ENCODE measurements around the gene CABP7. TPM values are rescaled to one million over a fixed set of nuclear protein-coding genes. Genes with fewer than 3 reads are reported as not detected.

The CABP7 gene
- polyA plus RNA-seq, 2 donors, result 0.04 TPM

DNA sequence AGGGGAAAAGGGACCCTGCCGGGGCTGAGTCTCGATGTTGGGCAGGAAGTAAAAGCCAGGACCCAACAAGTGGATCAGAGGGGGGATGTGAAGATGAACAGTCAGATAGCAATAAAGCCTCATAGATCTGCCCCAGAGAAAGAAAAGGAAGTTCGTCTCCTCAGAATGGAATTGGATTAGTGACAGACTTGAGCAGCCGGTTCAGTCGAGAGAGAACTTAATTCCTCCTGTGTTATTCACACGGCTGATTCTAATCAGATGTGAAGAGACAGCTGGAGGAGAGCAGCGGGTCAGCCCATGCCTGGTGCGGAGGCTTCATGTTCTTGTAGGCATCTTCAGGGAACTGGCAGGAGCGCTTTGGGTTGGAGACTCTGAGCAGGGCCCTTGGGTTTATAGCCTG is 29.3 kb upstream of the CABP7 start:
- no peaks in the 10 kb centered on the region for H3K27me3 ChIP-seq (ENCODE audit: control insufficient read depth in 1 of 2, insufficient read depth in 2 of 2, low read length in 2 of 2)
- peaks cover 8 to 14% of the 10 kb centered on the region in 2 donors for H3K4me1 ChIP-seq (ENCODE audit: control insufficient read depth in 2 of 2, insufficient read depth in 2 of 2, low read length in 1 of 2)
- 67 to 73% methylated on average over 9 of the region's 9 CpGs for WGBS, 2 donors
- H3K36me3 ChIP-seq (ENCODE audit: control insufficient read depth in 2 of 2, insufficient read depth in 2 of 2, low read length in 1 of 2), result peaks cover 0 to 20% of the 10 kb centered on the region in 2 donors
- H3K9me3 ChIP-seq (ENCODE audit: control insufficient read depth in 2 of 2, insufficient read depth in 1 of 2, low read depth in 1 of 2, low read length in 1 of 2), result no peaks in the 10 kb centered on the region
- H3K4me3 ChIP-seq (ENCODE audit: low read depth in 1 of 2, low read length in 2 of 2), result no peak overlapping the region
- H3K27ac ChIP-seq (ENCODE audit: low read depth in 2 of 2, low read length in 1 of 2), result no peak overlapping the region

DNA sequence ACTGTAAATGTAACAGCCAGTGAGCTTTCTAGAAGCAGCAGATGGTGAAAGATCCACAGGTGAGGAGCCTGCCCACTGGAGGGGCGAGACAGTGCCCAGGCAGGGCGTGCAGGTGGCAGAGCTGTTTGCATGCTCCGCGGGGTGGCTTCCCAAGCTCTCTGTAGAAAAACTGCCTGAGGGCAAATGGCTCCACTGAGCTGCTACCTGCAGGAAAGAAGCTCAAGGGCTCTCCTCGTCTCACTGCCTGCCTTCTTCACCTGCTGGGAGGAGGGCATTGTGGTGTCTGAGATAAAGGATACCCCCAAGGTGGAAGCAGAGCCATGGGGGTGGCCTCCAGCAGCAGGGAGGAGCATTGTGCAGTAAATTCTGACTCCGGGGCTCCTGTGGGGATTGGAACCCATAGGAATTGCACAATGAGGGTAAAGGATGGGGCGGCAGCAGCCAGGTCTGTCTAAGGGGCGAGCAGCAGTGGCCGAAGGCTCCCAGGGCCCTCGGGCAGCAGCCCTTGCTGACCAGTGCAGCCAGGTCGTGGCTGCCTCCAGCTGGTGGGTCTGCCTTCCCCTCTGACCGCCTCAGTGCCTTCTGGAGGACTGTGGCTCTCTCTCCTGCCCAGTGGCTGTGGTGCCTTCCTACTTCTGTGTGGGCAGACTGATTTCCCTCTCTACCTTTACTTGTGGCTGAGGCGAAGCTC is 28.0 kb upstream of the CABP7 start:
- H3K9me3 ChIP-seq (ENCODE audit: control insufficient read depth in 2 of 2, insufficient read depth in 1 of 2, low read depth in 1 of 2, low read length in 1 of 2), result no peaks in the 10 kb centered on the region
- no peak overlapping the region for H3K4me3 ChIP-seq (ENCODE audit: low read depth in 1 of 2, low read length in 2 of 2)
- WGBS, 2 donors, result 85 to 88% methylated on average over 13 of the region's 13 CpGs
- peaks cover 0 to 14% of the 10 kb centered on the region in 2 donors for H3K36me3 ChIP-seq (ENCODE audit: control insufficient read depth in 2 of 2, insufficient read depth in 2 of 2, low read length in 1 of 2)
- H3K4me1 ChIP-seq (ENCODE audit: control insufficient read depth in 2 of 2, insufficient read depth in 2 of 2, low read length in 1 of 2), result peaks cover 8 to 17% of the 10 kb centered on the region in 2 donors
- no peaks in the 10 kb centered on the region for H3K27me3 ChIP-seq (ENCODE audit: control insufficient read depth in 1 of 2, insufficient read depth in 2 of 2, low read length in 2 of 2)
- no peak overlapping the region for H3K27ac ChIP-seq (ENCODE audit: low read depth in 2 of 2, low read length in 1 of 2)

DNA sequence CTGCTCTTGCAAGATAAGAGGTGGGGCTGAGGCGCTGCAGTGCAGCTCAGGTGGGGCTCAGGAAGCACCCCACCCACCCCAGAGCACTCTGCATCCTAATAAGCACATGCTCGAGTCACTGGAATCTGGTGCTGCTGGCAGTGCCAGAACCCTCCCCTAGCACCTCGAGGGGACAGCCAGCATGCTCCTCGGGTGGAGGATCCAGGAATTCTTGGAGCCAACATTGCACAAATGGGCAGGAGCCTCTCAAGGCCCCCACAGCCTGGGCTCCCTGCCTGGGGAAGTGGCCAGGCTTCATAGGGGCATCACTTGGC is 27.5 kb upstream of the CABP7 start:
- peaks cover 8 to 17% of the 10 kb centered on the region in 2 donors for H3K4me1 ChIP-seq (ENCODE audit: control insufficient read depth in 2 of 2, insufficient read depth in 2 of 2, low read length in 1 of 2)
- WGBS, 2 donors, result 40 to 54% methylated on average over 4 of the region's 4 CpGs
- no peak overlapping the region for H3K4me3 ChIP-seq (ENCODE audit: low read depth in 1 of 2, low read length in 2 of 2)
- no peaks in the 10 kb centered on the region for H3K27me3 ChIP-seq (ENCODE audit: control insufficient read depth in 1 of 2, insufficient read depth in 2 of 2, low read length in 2 of 2)
- no peak overlapping the region for H3K27ac ChIP-seq (ENCODE audit: low read depth in 2 of 2, low read length in 1 of 2)
- H3K9me3 ChIP-seq (ENCODE audit: control insufficient read depth in 2 of 2, insufficient read depth in 1 of 2, low read depth in 1 of 2, low read length in 1 of 2), result no peaks in the 10 kb centered on the region
- peaks cover 0 to 13% of the 10 kb centered on the region in 2 donors for H3K36me3 ChIP-seq (ENCODE audit: control insufficient read depth in 2 of 2, insufficient read depth in 2 of 2, low read length in 1 of 2)

DNA sequence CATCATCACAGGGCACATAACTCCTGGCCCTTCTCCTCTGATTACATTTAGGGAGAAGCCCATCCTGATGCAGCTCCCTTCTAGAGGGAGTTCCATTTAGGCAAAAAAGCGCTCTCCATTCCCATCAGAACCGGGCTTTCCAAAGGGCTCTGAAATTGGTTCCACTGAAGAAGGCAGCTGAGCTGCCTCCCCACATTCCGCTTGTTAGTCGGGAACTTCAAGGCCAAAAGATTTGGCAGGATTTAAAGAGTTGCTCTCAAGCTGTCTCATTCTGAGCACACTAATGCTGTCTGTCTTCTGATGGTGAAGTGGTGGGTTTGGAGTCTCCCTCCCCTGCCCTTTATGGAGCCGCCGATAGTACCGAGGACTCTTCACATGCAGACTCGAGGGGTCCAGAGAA is 26.6 kb upstream of the CABP7 start:
- Histone ChIP-seq H3K27me3 (ENCODE audit: control insufficient read depth in 1 of 2, insufficient read depth in 2 of 2, low read length in 2 of 2) (no peaks in the 10 kb centered on the region), H3K4me1 (ENCODE audit: control insufficient read depth in 2 of 2, insufficient read depth in 2 of 2, low read length in 1 of 2) (peaks cover 8 to 20% of the 10 kb centered on the region in 2 donors), H3K9me3 (ENCODE audit: control insufficient read depth in 2 of 2, insufficient read depth in 1 of 2, low read depth in 1 of 2, low read length in 1 of 2) (no peaks in the 10 kb centered on the region), H3K4me3 (ENCODE audit: low read depth in 1 of 2, low read length in 2 of 2) (no peak overlapping the region), H3K27ac (ENCODE audit: low read depth in 2 of 2, low read length in 1 of 2) (no peak overlapping the region), H3K36me3 (ENCODE audit: control insufficient read depth in 2 of 2, insufficient read depth in 2 of 2, low read length in 1 of 2) (peaks cover 0 to 13% of the 10 kb centered on the region in 2 donors)
- 72 to 76% methylated on average over 8 of the region's 8 CpGs for WGBS, 2 donors

DNA sequence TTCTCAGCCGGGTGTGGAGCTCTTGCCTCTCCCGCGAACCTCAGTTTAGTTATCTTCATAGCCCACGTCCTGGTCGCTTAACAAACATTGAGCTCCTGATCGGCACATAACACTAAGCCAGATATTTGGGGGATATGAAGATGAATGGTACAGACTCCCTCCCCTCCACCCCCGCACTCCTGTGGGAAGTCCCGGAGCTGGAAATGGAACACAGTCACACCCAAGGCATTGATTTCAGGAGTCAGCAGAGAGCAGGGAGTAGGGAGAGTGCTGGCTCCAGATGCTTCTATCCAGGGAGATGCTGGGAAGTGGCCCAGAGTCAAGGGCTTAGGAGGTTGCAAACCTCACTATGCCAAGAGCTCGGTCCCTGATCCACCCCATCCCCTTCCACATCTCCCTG is 26.1 kb upstream of the CABP7 start:
- Histone ChIP-seq H3K4me3 (ENCODE audit: low read depth in 1 of 2, low read length in 2 of 2) (no peak overlapping the region), H3K27ac (ENCODE audit: low read depth in 2 of 2, low read length in 1 of 2) (no peak overlapping the region), H3K4me1 (ENCODE audit: control insufficient read depth in 2 of 2, insufficient read depth in 2 of 2, low read length in 1 of 2) (peaks cover 8 to 20% of the 10 kb centered on the region in 2 donors), H3K36me3 (ENCODE audit: control insufficient read depth in 2 of 2, insufficient read depth in 2 of 2, low read length in 1 of 2) (peaks cover 0 to 10% of the 10 kb centered on the region in 2 donors), H3K9me3 (ENCODE audit: control insufficient read depth in 2 of 2, insufficient read depth in 1 of 2, low read depth in 1 of 2, low read length in 1 of 2) (no peaks in the 10 kb centered on the region), H3K27me3 (ENCODE audit: control insufficient read depth in 1 of 2, insufficient read depth in 2 of 2, low read length in 2 of 2) (no peaks in the 10 kb centered on the region)
- WGBS, 2 donors, result 42 to 53% methylated on average over 9 of the region's 9 CpGs

DNA sequence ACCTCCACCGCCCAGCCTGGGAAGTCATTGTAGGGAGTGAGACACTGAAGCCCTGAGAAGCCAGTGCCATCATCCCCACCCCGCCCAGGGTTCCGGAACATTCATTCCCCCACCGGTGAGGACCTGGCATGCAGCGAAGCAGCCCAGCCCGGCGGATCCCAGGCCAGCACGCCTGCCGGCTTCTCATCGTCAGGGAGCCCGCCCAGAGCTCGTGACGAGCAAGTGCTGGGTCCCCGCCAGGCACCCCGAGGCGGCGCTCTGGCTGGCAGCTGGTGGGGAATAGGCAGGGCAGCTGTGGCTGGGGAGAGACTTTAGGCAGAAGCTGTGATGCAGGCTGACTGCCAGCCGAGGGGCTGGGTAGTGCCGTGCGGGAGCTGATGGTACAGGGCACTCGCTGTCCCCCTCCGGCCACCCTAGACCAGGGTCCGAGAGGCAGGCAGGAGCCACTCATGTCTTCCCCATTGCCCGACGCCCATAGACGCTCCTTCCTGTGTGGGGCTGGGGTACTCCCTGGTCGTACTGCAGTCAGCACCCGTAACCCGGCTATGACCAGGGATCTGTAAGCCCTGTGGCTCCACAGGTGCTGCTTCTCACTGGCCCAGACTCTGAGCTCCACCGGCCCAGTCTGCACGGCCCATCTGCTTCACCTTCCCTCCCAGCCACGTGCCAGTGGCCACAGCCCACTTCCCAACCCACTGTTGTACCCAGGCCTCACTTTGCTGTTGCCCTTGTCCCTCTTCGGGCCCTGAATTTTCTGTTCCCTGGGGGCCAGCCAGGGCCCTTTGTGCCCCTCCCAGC is 24.5 kb upstream of the CABP7 start:
- 59 to 69% methylated on average over 31 to 33 of the region's 33 CpGs for WGBS, 2 donors
- Histone ChIP-seq H3K27me3 (ENCODE audit: control insufficient read depth in 1 of 2, insufficient read depth in 2 of 2, low read length in 2 of 2) (no peaks in the 10 kb centered on the region), H3K4me1 (ENCODE audit: control insufficient read depth in 2 of 2, insufficient read depth in 2 of 2, low read length in 1 of 2) (peaks cover 8 to 20% of the 10 kb centered on the region in 2 donors), H3K4me3 (ENCODE audit: low read depth in 1 of 2, low read length in 2 of 2) (no peak overlapping the region), H3K9me3 (ENCODE audit: control insufficient read depth in 2 of 2, insufficient read depth in 1 of 2, low read depth in 1 of 2, low read length in 1 of 2) (no peaks in the 10 kb centered on the region), H3K36me3 (ENCODE audit: control insufficient read depth in 2 of 2, insufficient read depth in 2 of 2, low read length in 1 of 2) (peaks cover 0 to 10% of the 10 kb centered on the region in 2 donors), H3K27ac (ENCODE audit: low read depth in 2 of 2, low read length in 1 of 2) (no peak overlapping the region)

DNA sequence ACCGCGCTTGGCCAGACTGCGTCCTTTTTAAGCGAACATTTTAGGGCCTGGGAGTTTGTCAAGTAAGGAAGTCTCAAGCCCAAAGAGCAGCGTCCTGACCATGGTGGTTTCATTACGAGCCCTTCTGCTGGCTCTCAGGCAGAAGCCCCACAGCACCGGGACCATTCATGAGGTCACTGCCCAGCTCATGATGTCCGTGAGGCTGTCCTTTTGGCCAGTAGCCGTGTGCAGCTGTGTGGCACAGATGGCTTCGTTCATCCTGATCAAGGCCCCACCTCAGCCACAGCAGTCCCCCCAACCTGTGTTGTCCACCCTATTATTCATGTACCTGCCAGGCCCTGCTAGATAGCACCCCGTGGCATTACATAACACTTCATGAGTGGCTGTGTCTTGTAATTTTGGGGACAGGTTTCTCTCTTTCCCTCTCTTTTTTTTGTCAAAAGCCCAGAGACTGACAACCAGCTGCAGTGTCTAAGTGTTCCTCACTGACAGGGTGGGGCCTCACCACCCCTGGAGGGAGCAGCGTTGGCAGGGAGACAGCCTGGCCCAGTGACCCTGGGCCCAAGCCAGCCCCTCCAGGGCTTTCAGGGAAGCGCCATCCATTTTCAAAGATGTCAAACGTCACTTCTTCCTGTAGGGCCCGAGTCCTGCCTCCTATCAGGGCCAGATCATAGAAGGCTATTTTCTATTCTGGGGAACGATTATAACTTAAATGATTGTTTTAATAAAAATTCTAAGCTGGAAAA is 21.8 kb upstream of the CABP7 start:
- Histone ChIP-seq H3K4me1 (ENCODE audit: control insufficient read depth in 2 of 2, insufficient read depth in 2 of 2, low read length in 1 of 2) (peaks cover 7 to 16% of the 10 kb centered on the region in 2 donors), H3K4me3 (ENCODE audit: low read depth in 1 of 2, low read length in 2 of 2) (no peak overlapping the region), H3K27ac (ENCODE audit: low read depth in 2 of 2, low read length in 1 of 2) (no peak overlapping the region), H3K9me3 (ENCODE audit: control insufficient read depth in 2 of 2, insufficient read depth in 1 of 2, low read depth in 1 of 2, low read length in 1 of 2) (no peaks in the 10 kb centered on the region), H3K27me3 (ENCODE audit: control insufficient read depth in 1 of 2, insufficient read depth in 2 of 2, low read length in 2 of 2) (no peaks in the 10 kb centered on the region), H3K36me3 (ENCODE audit: control insufficient read depth in 2 of 2, insufficient read depth in 2 of 2, low read length in 1 of 2) (peaks cover 0 to 7% of the 10 kb centered on the region in 2 donors)
- WGBS, 2 donors, result 69 to 77% methylated on average over 16 of the region's 16 CpGs

DNA sequence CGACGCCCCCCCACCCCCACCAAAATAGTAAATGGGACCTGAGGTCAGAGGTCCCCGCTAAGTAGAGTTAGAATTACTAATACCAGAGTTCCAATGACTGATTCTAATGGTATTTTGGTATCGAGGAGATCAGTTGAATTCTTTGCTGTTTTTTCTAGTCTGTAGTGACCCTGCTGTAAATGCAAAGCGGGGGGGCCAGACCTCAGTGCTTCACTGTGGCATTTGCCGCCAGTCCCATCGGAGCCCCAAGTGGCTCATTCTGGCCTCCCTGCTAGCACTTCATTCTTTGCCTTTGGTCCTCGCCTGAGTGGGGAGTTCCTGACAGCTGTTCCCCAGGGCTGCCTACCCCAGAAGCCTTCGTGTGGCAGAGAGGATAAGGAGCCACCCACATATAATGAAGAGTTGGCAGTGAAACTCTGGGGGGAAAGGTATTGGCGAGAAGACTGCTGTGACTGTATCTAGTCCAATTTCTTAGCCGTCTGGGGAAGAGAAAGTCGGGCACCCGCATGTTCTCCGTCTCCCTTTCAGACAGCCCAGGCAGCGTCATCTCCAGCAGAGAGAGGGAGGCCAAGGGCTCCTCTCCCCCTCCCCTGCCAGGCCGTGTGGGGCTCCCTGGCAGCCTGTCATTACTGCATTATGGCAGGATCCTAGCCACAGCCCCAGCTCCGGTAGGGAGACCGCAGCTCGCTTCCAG is 19.4 kb upstream of the CABP7 start:
- 59 to 61% methylated on average over 19 of the region's 19 CpGs for WGBS, 2 donors

DNA sequence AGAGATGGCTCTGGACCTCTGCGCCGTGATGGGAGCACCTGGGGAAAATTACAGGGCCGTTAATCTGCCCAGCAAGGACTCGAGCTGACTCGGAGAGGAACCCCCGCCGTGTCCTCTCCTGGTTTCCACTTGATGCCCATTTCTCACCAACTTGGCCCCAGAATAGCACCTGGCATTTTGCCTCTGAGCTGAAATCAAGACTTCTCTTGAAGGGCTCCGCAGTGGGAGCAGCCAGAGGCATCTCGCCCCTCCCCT is 19.0 kb upstream of the CABP7 start:
- Histone ChIP-seq H3K27me3 (ENCODE audit: control insufficient read depth in 1 of 2, insufficient read depth in 2 of 2, low read length in 2 of 2) (no peaks in the 10 kb centered on the region), H3K4me1 (ENCODE audit: control insufficient read depth in 2 of 2, insufficient read depth in 2 of 2, low read length in 1 of 2) (peaks cover 3 to 6% of the 10 kb centered on the region in 2 donors), H3K36me3 (ENCODE audit: control insufficient read depth in 2 of 2, insufficient read depth in 2 of 2, low read length in 1 of 2) (no peaks in the 10 kb centered on the region), H3K27ac (ENCODE audit: low read depth in 2 of 2, low read length in 1 of 2) (no peak overlapping the region), H3K4me3 (ENCODE audit: low read depth in 1 of 2, low read length in 2 of 2) (no peak overlapping the region), H3K9me3 (ENCODE audit: control insufficient read depth in 2 of 2, insufficient read depth in 1 of 2, low read depth in 1 of 2, low read length in 1 of 2) (no peaks in the 10 kb centered on the region)
- WGBS, 2 donors, result 48 to 49% methylated on average over 9 of the region's 9 CpGs

More for the DNA sequence above, 19.4 kb upstream of the CABP7 start:
- no peak overlapping the region for H3K4me3 ChIP-seq (ENCODE audit: low read depth in 1 of 2, low read length in 2 of 2)
- no peaks in the 10 kb centered on the region for H3K36me3 ChIP-seq (ENCODE audit: control insufficient read depth in 2 of 2, insufficient read depth in 2 of 2, low read length in 1 of 2)
- H3K9me3 ChIP-seq (ENCODE audit: control insufficient read depth in 2 of 2, insufficient read depth in 1 of 2, low read depth in 1 of 2, low read length in 1 of 2), result no peaks in the 10 kb centered on the region
- peaks cover 6 to 7% of the 10 kb centered on the region in 2 donors for H3K4me1 ChIP-seq (ENCODE audit: control insufficient read depth in 2 of 2, insufficient read depth in 2 of 2, low read length in 1 of 2)
- no peak overlapping the region for H3K27ac ChIP-seq (ENCODE audit: low read depth in 2 of 2, low read length in 1 of 2)
- H3K27me3 ChIP-seq (ENCODE audit: control insufficient read depth in 1 of 2, insufficient read depth in 2 of 2, low read length in 2 of 2), result no peaks in the 10 kb centered on the region
